GM12892 (cell line): Measurements from ENCODE around the gene LBR. TPM values are rescaled to one million over a fixed set of nuclear protein-coding genes. Genes with fewer than 3 reads are reported as not detected.
"Not testable (repeated sequence)": the region's sequence is repeated elsewhere in the genome, so short reads cannot be mapped to it uniquely, and the experiment has no call there.

ENCODE experiments used
- DNase-seq: peaks from one replicate; pipeline ENCODE4 v3.0.0; 2011; ENCODE audit not compliant: insufficient read length
- FAIRE-seq: peaks from 2 replicates; lab custom pipeline; 2011; peaks lifted over from hg19 to GRCh38; lab: Jason Lieb, UNC
- POLR2A ChIP-seq: IDR thresholded peaks from 2 replicates; pipeline ENCODE4 v1.6.1; 2011; ENCODE audit warnings: low read depth, low read length, control low read depth
- POLR2AphosphoS5 ChIP-seq: IDR thresholded peaks from 2 replicates; pipeline ENCODE4 v1.6.1; 2011; ENCODE audit warnings: low read depth, low read length, control low read depth
- TAF1 ChIP-seq: IDR thresholded peaks from 2 replicates; pipeline ENCODE4 v1.6.1; 2011; ENCODE audit warnings: low read depth, mild to moderate bottlenecking, control low read depth, low read length, borderline replicate concordance
- polyA plus RNA-seq: library from polyadenylated mRNA; unstranded; fragments of >200 nt; gene quantifications from one replicate; pipeline ENCODE4 v1.2.1, GENCODE V29; 2012; ENCODE audit warnings: missing spikeins, inconsistent platforms; ENCODE audit not compliant: missing spikeins

The LBR gene
- 45.5 TPM for polyA plus RNA-seq

- FAIRE-seq: peak; percentile 82
Observed at GRCh38 chr1:225427235-225428067, at the start of gene LBR. Gene LBR, minus strand, starts transcription at chr1:225428038. Its CDS starts 3,963 bp downstream, at chr1:225424075.

GRCh38 chr1:225477296-225477911 is 49.6 kb upstream of the LBR start:
- no peak for DNase-seq
- no peak for FAIRE-seq
- TF ChIP-seq TAF1 (no peak), POLR2AphosphoS5 (no peak), POLR2A (no peak)

More at GRCh38 chr1:225427235-225428067, at the start of gene LBR:
- no peak for TF ChIP-seq POLR2AphosphoS5
- peak; percentile 51; the same call in 1 of the 2 replicates for TF ChIP-seq POLR2A
- no peak for TF ChIP-seq TAF1
- no peak for DNase-seq

DNA sequence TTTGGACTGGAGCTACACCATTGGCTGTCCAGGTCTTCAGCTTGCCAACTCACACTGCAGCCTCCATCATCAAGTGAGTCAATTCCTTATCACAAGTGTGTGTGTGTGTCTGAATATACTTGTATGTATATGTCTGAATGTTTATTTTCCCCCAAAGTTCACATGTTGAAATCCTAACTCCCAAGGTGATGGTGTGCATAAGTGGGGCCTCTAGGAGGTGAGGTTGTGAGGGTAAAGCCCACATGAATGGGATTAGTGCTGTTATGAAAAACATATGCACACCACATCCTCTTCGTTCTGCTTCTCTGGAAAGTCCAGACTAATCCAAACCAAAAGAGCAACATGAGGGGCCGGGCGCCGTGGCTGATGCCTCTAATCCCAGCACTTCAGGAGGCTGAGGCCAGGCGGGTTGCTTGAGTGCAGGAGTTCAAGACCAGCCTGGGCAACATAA is 48.7 kb upstream of the LBR start:
- DNase-seq (no peak), FAIRE-seq (no peak)
- TF ChIP-seq POLR2A (no peak), TAF1 (no peak), POLR2AphosphoS5 (no peak)

GRCh38 chr1:225476100-225476511 is 48.3 kb upstream of the LBR start:
- FAIRE-seq (no peak), DNase-seq (no peak)
- no peak for TF ChIP-seq TAF1
- TF ChIP-seq POLR2AphosphoS5: no peak
- no peak for TF ChIP-seq POLR2A

DNA sequence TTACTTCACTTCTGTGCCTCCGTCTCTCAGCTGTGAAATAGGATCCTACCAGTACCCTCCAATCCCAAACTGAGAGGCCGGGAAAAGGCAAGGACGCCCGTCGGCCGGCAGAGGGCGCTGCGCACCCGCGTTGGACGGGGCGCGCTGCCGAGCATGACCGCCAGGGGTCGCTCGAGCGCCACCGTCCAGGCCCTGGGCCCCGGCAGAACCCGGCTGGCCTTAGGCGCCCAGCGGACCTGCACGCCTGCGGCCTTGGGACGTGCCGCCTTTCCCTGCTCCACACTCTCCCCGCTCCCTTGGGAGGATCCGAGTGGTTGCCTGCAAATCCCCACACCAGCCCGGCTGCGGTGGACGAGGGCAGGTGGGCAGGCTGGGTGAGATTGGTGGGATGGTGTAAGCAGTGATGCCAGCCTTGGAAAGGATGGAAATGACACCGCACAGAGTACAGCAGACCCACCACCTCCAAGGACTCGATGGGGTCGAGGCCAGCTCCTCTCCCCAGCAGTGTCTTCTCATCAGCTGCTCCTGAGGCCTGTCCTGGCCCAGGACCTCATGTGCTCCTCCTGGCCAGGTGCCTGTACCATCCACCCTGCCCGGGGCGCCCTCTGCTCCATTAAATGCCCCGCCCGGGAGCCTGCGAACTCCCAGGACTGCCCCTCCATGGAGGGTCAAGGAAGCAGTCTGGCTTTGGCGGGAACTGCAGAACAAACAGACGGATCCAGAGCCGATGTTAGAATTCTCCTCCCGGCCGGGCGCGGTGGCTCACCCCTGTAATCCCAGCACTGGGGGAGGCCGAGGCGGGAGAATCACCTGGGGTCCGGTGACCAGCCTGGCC is 47.4 kb upstream of the LBR start:
- peak; percentile 81 for DNase-seq
- TF ChIP-seq POLR2A: no peak
- no peak for TF ChIP-seq POLR2AphosphoS5
- TF ChIP-seq TAF1: no peak
- FAIRE-seq: peak; percentile 86

- FAIRE-seq: no peak
Observed at GRCh38 chr1:225474439-225474985, 46.7 kb upstream of the LBR start.

GRCh38 chr1:225473676-225474438 is 46.0 kb upstream of the LBR start:
- FAIRE-seq, DNase-seq: not testable (repeated sequence)

More at GRCh38 chr1:225474439-225474985, 46.7 kb upstream of the LBR start:
- DNase-seq: no peak
- TF ChIP-seq POLR2A (no peak), TAF1 (no peak), POLR2AphosphoS5 (no peak)

GRCh38 chr1:225473266-225473665 is 45.4 kb upstream of the LBR start:
- DNase-seq, FAIRE-seq: not testable (repeated sequence)

- FAIRE-seq (no peak), DNase-seq (no peak)
- no peak for TF ChIP-seq TAF1
- no peak for TF ChIP-seq POLR2AphosphoS5
- TF ChIP-seq POLR2A: no peak
Observed at GRCh38 chr1:225471453-225472301, 43.8 kb upstream of the LBR start.

DNA sequence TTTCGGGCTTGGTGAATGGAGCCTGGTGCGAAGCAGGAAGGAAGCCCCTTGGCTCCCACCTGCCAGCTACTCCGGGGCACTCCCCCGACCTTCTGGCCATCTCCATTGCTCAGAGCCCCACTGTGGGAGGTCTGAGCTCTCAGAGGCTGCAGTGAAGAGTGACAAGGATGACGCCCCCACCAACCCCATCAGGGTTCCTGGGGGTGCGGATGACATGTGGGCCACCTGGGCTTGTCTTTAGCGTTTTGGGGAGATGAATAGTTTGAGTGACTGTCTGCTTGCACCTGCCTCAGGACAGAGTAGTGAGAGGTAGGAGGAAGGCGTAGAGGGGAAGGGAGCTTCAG is 43.2 kb upstream of the LBR start:
- TF ChIP-seq POLR2A (no peak), POLR2AphosphoS5 (no peak), TAF1 (no peak)
- FAIRE-seq (no peak), DNase-seq (no peak)
